Suprapubic skin (tissue), 4 donors: ENCODE results near the gene SYT1. TPM values are rescaled to one million over a fixed set of nuclear protein-coding genes. Genes with fewer than 3 reads are reported as not detected.

Source experiments
- DNase-seq, 2 donors: peaks; one replicate each; pipeline ENCODE4 v3.0.0-alpha.2; 2019; ENCODE audit warnings: low spot score in 2 of 2
- H3K27ac ChIP-seq: fragments of 200-600 bp; sonication (generic); one replicate; pipeline ENCODE4 v1.5.1; 2019
- H3K27me3 ChIP-seq: fragments of 200-600 bp; sonication (generic); one replicate; pipeline ENCODE4 v1.5.1; 2019
- H3K36me3 ChIP-seq: fragments of 200-600 bp; sonication (generic); one replicate; pipeline ENCODE4 v1.5.1; 2019
- H3K4me1 ChIP-seq: fragments of 200-600 bp; sonication (generic); one replicate; pipeline ENCODE4 v1.5.1; 2019
- H3K4me3 ChIP-seq: fragments of 200-600 bp; sonication (generic); one replicate; pipeline ENCODE4 v1.5.1; 2019; ENCODE audit warnings: mild to moderate bottlenecking
- H3K9me3 ChIP-seq: fragments of 200-600 bp; sonication (generic); one replicate; pipeline ENCODE4 v1.5.1; 2019
- EP300 ChIP-seq: sonication (generic); formaldehyde crosslinking; IDR thresholded peaks from one replicate; pipeline ENCODE4 v1.6.1; 2017; ENCODE audit warnings: antibody characterized with exemption
- POLR2A ChIP-seq, 2 donors: fragments of 450-650 bp; IDR thresholded peaks; one replicate each; pipeline ENCODE4 v1.6.1; 2017; ENCODE audit warnings: antibody characterized with exemption in 2 of 2, mild to moderate bottlenecking in 2 of 2, moderate library complexity in 2 of 2
- POLR2AphosphoS5 ChIP-seq, 3 donors: sonication (generic); formaldehyde crosslinking; IDR thresholded peaks; one replicate each; pipeline ENCODE4 v1.6.1; 2017; ENCODE audit warnings: antibody characterized with exemption in 3 of 3
- WGBS: methylation state at CpG from one replicate; pipeline ENCODE4 v1.1.5; 2018; 5-methylcytosine and 5-hydroxymethylcytosine counted together
- total RNA-seq, 4 donors: library from RNA; depleted of rRNA; stranded (reverse); fragments of >200 nt; gene quantifications; one replicate each; pipeline ENCODE4 v1.1.0, GENCODE V29; 2016
- TF ChIP-seq, protein P1 (sequence below), 2 donors: fragments of 200-600 bp in 1 of 2; fragments of 450-650 bp in 1 of 2; sonication (generic) in 1 of 2; IDR thresholded peaks; one replicate each; pipeline ENCODE4 v1.5.1; 2016 to 2019; ENCODE audit warnings: antibody characterized with exemption in 2 of 2, mild to moderate bottlenecking in 1 of 2, moderate library complexity in 1 of 2

SYT1 gene
- total RNA-seq, 4 donors from 2014 or later: 0.15 to 0.31 TPM; not detected in 2

DNA sequence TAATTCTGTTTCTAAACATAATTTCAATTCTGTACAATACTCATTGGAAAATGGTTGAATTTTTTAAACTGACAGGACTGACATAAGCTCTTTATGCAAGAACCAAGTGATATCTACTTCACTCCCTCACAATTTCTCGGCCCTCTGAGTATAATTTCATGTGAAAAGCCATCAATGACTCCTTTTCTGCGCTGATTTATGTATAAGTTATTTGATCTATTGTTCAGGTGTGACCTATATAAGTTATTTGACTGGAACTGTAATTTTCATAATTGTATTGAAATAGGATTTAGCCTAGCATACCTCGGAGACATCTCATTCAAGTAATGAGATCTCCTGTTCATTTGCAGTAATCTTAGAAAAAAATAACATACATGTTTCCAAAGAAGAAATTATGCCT lies 184.4 kb downstream of the SYT1 start:
- TF ChIP-seq POLR2AphosphoS5 (IDR thresholded peaks at IDR 0.05) (no peak), EP300 (no peak), POLR2A (IDR thresholded peaks at IDR 0.05) (no peak)
- TF ChIP-seq, protein P1, sequence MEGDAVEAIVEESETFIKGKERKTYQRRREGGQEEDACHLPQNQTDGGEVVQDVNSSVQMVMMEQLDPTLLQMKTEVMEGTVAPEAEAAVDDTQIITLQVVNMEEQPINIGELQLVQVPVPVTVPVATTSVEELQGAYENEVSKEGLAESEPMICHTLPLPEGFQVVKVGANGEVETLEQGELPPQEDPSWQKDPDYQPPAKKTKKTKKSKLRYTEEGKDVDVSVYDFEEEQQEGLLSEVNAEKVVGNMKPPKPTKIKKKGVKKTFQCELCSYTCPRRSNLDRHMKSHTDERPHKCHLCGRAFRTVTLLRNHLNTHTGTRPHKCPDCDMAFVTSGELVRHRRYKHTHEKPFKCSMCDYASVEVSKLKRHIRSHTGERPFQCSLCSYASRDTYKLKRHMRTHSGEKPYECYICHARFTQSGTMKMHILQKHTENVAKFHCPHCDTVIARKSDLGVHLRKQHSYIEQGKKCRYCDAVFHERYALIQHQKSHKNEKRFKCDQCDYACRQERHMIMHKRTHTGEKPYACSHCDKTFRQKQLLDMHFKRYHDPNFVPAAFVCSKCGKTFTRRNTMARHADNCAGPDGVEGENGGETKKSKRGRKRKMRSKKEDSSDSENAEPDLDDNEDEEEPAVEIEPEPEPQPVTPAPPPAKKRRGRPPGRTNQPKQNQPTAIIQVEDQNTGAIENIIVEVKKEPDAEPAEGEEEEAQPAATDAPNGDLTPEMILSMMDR (IDR thresholded peaks at IDR 0.05): no peak
- no peaks in the 10 kb centered on the region for H3K27me3 ChIP-seq
- DNase-seq: no peak

DNA sequence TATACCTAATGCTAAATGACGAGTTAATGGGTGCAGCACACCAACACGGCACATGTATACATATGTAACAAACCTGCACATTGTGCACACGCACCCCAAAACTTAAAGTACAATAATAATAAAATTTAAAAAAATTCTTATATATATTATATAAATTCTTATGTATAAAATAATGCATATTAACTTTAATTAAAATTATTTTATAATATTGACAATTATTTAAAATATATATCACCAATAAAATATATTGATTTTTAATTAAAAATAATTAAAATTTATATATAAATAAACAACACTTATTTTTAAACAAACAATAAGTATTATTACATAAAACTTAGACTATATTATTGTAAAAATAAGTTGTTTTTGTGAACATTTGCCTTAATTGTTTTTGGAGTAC lies 188.8 kb downstream of the SYT1 start:
- H3K36me3 ChIP-seq: no peaks in the 10 kb centered on the region
- H3K9me3 ChIP-seq: no peaks in the 10 kb centered on the region
- no peak overlapping the region for H3K4me3 ChIP-seq
- no peaks in the 10 kb centered on the region for H3K27me3 ChIP-seq
- DNase-seq: no peak
- TF ChIP-seq, protein P1 (IDR thresholded peaks at IDR 0.05): no peak
- TF ChIP-seq POLR2AphosphoS5 (IDR thresholded peaks at IDR 0.05): no peak
- TF ChIP-seq POLR2A (IDR thresholded peaks at IDR 0.05): no peak
- no peak for TF ChIP-seq EP300
- H3K27ac ChIP-seq: no peak overlapping the region
- H3K4me1 ChIP-seq: no peaks in the 10 kb centered on the region
- WGBS: 93% methylated on average over 3 of the region's 3 CpGs

More for the DNA sequence above, 184.4 kb downstream of the SYT1 start:
- H3K4me1 ChIP-seq: no peaks in the 10 kb centered on the region
- WGBS: 84% methylated on average over 3 of the region's 3 CpGs
- H3K36me3 ChIP-seq: no peaks in the 10 kb centered on the region
- no peak overlapping the region for H3K4me3 ChIP-seq
- no peaks in the 10 kb centered on the region for H3K9me3 ChIP-seq
- no peak overlapping the region for H3K27ac ChIP-seq

DNA sequence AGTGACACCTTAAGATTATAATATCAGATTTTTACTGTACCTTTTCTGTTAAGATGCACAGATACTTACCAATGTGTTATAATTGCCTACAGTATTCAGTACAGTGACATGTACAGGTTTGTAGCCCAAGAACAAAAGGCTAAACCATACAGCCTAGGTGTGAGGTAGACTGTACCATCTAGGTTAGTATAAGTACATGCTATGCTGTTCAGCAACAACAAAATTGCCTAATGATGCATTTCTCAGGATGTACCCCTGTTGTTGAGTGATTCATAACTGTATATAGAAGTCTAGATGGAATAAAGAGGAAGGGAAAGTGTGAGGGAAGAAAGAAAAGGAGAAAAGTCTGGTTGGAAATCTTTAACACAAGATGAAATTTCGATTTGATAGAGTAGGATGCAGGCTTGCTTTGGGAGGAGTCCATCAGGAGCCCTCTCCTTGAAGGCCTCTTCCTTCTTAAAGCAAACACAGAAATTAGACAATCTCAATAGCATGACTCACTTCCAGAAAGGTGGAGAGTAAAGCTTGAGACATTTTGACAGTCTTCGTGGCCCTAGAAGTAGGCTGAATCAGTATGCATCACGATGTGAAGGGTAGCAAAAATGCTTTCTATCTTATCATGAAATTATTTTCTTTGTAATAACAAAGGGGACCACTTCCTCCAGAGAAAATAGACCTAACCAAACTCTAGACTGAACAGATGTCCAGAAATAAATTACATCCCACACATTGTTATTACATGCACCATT lies 191.5 kb downstream of the SYT1 start:
- H3K27me3 ChIP-seq: no peaks in the 10 kb centered on the region
- TF ChIP-seq EP300 (no peak), POLR2A (IDR thresholded peaks at IDR 0.05) (no peak), POLR2AphosphoS5 (IDR thresholded peaks at IDR 0.05) (no peak)
- TF ChIP-seq, protein P1 (IDR thresholded peaks at IDR 0.05): no peak
- H3K4me3 ChIP-seq: no peak overlapping the region
- no peaks in the 10 kb centered on the region for H3K36me3 ChIP-seq
- 77% methylated on average over 3 of the region's 3 CpGs for WGBS
- H3K27ac ChIP-seq: no peak overlapping the region
- H3K9me3 ChIP-seq: no peaks in the 10 kb centered on the region
- DNase-seq: no peak
- no peaks in the 10 kb centered on the region for H3K4me1 ChIP-seq

DNA sequence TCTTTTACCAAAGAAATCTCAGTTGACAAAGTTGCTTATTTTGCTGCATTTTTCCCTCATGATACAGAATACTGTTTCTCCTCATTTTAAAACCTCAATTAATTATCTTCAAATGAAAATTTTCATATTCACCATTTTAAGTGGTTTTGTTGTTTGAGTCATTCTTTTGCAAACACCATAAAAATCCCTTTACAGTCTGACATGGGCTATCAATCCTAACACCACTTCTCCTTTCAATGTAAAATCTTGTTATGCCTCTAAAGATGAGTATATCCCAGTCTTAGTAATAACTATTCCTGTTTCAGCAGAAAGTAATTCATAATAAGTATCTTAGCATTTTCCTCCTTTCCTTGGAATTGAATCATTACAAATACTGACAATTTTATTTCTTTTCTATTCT lies 192.2 kb downstream of the SYT1 start:
- DNase-seq: no peak
- Histone ChIP-seq H3K36me3 (no peaks in the 10 kb centered on the region), H3K27ac (no peak overlapping the region), H3K4me1 (no peaks in the 10 kb centered on the region), H3K27me3 (no peaks in the 10 kb centered on the region), H3K4me3 (no peak overlapping the region), H3K9me3 (no peaks in the 10 kb centered on the region)
- TF ChIP-seq, protein P1 (IDR thresholded peaks at IDR 0.05): no peak
- TF ChIP-seq EP300: no peak
- no peak for TF ChIP-seq POLR2AphosphoS5 (IDR thresholded peaks at IDR 0.05)
- no peak for TF ChIP-seq POLR2A (IDR thresholded peaks at IDR 0.05)

DNA sequence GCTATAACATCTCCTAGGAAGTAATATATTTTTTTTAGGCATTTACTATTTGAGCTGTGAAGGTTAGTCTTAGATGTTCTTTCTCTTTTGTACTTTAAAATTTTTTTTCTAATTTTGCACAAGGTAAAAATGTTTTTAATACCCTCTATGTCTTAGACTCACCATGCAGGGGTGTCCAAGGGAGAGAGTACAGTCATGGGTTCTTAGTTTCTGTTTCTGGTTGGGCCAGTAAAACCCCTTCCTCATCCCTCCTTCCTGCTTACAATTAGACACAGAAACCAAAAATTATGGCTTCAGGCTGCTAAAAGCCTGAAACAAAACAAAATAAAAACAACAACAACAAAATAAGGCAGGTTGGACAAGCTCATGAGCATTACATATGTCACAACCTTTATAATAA lies 193.0 kb downstream of the SYT1 start:
- Histone ChIP-seq H3K4me3 (no peak overlapping the region), H3K4me1 (no peaks in the 10 kb centered on the region), H3K27me3 (no peaks in the 10 kb centered on the region), H3K27ac (no peak overlapping the region), H3K9me3 (no peaks in the 10 kb centered on the region), H3K36me3 (no peaks in the 10 kb centered on the region)
- no peak for DNase-seq
- TF ChIP-seq, protein P1 (IDR thresholded peaks at IDR 0.05): no peak
- TF ChIP-seq EP300 (no peak), POLR2A (IDR thresholded peaks at IDR 0.05) (no peak), POLR2AphosphoS5 (IDR thresholded peaks at IDR 0.05) (no peak)
